Muscle layer of duodenum (tissue), 2 donors: Measurements from ENCODE around the gene CFAP46.

ENCODE experiments used
- H3K27ac ChIP-seq: one replicate; pipeline ENCODE4 v1.7.0; 2013; ENCODE audit warnings: mild to moderate bottlenecking, low read length
- H3K27me3 ChIP-seq: one replicate; pipeline ENCODE4 v1.7.0; 2013; ENCODE audit warnings: low read depth, mild to moderate bottlenecking, control low read depth, low read length
- H3K36me3 ChIP-seq, 2 donors: one replicate each; pipeline ENCODE4 v1.7.0; 2013; ENCODE audit warnings: low read length in 2 of 2, control low read depth in 1 of 2, mild to moderate bottlenecking in 1 of 2; ENCODE audit not compliant: insufficient read depth in 2 of 2, control insufficient read depth in 1 of 2
- H3K4me1 ChIP-seq, 2 donors: one replicate each; pipeline ENCODE4 v1.7.0; 2013; ENCODE audit warnings: low read length in 2 of 2, mild to moderate bottlenecking in 2 of 2, control low read depth in 1 of 2, moderate library complexity in 1 of 2; ENCODE audit not compliant: insufficient read depth in 2 of 2, control insufficient read depth in 1 of 2
- H3K4me3 ChIP-seq, 2 donors: one replicate each; pipeline ENCODE4 v1.7.0; 2013; ENCODE audit warnings: low read length in 2 of 2, low read depth in 1 of 2, mild to moderate bottlenecking in 1 of 2
- H3K9me3 ChIP-seq, 2 donors: one replicate each; pipeline ENCODE4 v1.7.0; 2013; ENCODE audit warnings: low read length in 2 of 2, control low read depth in 1 of 2, mild to moderate bottlenecking in 1 of 2; ENCODE audit not compliant: control insufficient read depth in 1 of 2
- donor health status: healthy.

CFAP46 gene

DNA sequence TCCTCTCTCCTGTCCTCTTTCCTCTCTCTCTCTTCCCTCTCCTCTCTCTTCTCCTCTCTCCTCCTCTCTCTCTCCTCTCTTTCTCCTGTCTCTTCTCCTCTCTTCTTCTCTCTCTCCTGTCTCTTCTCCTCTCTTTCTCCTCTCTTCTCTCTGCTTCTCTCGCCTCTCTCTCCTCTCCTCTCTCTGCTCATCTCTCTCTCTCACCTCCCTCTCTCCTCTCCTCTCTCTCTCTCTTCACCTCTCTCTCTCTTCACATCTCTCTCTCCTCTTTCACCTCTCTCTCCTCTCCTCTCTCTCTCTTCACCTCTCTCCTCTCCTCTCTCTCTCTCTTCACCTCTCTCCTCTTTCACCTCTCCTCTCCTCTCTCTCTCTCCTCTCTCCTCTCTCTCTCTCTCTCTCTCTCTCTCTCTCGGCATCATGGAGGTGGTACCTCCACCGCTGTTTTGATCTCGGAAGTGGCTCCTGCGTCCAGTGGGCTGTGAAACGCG is 30.1 kb downstream of the CFAP46 start:
- Histone ChIP-seq H3K4me1 (no peaks in the 10 kb centered on the region), H3K36me3 (no peaks in the 10 kb centered on the region), H3K27me3 (no peaks in the 10 kb centered on the region), H3K9me3 (no peaks in the 10 kb centered on the region), H3K4me3 (no peak overlapping the region), H3K27ac (no peak overlapping the region)

DNA sequence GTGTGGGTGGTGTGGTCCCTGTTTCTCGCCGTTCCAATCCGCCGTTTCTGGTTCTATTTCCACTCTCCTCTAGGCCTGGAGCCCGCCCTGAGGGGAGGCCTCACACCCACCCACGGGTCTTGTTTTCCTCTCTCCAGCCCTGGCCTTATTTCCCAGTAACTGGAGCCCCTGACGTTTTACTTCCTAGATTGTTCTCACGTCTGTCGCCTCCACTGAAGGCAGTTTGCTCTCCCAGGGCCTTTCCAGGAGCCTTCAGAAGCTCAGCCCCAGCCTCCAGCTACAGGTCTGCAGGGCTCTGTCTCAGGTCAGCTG is 30.6 kb downstream of the CFAP46 start:
- Histone ChIP-seq H3K27me3 (no peaks in the 10 kb centered on the region), H3K4me1 (no peaks in the 10 kb centered on the region), H3K9me3 (peaks cover 0 to 2% of the 10 kb centered on the region in 2 donors), H3K36me3 (no peaks in the 10 kb centered on the region), H3K4me3 (no peak overlapping the region), H3K27ac (no peak overlapping the region)

DNA sequence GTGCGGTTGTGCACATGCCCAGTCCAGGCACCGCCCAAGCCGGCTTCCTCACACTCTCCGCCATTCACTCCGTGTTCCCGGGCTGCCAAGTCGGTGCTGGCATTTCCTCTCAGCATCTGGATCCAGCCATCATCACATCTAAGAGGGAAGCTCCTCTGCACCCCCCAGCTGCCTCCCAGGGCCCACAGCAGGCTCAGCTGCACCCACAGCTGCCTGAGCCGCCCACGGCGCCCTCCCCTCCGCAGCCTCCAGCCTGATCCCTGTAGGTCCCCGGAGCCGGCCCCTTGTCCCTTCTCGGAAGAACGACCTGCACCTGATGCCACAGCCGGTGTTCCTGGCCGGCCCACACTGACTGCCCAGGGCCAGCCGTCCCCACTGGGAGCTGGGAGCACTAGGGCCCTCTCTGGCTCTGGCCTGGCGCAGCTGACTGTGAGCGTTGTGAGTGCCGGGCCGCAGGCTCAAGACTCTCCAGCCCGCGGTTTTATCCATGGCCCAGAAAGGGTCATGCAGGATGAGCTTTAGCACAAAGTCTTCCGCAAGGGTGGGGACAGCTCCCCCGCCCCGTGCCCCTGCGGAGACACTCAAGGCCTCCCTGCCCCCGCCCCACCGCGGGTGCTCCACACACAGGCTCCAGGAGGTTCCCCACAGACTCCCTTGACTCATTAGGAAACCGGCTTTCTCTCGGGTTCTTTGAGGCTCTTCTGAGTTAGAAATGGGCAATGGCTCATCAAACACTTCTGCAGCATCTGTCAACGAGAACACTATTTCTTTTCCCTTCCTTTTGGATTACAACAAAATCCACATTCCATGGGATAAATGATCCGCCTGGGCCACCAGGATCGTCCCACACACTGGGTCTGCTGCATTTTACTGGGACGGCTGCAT is 31.2 kb downstream of the CFAP46 start:
- H3K9me3 ChIP-seq, result peaks cover 0 to 3% of the 10 kb centered on the region in 2 donors
- no peaks in the 10 kb centered on the region for H3K4me1 ChIP-seq
- H3K27ac ChIP-seq, result no peak overlapping the region
- no peaks in the 10 kb centered on the region for H3K36me3 ChIP-seq
- H3K4me3 ChIP-seq, result no peak overlapping the region
- H3K27me3 ChIP-seq, result no peaks in the 10 kb centered on the region

DNA sequence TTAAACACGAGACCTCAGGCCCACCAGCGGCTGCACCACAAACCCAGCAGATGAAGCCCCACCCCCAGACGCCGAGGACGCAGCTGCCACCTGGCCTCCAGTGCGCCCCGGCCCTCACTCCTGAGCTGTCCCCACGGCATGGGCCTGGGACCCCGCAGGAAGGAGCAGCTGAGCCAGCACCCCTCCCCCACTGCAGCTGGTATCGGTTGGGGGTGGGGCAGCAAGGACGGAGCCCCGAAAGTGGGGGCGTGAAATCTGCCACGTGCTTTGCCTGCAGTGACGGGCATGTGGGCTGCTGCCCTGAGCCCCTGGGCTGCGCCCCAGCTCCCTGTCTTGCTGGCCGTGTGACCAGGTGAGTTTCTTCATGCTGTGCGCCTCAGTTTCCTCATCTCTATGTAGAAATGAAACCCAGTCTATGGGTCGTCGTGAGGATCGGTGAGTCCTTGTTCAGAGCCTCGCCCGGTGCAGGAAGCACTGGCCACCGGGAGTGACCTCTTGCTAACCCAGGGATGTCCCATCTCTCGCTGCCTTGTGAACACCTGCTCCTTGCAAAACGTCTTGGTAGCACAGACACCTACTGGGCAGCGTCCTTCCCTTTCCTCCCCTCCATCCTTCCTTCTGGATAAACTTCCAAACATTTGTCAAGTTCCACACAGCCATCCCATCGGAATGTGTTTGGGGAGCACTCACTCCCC is 32.0 kb downstream of the CFAP46 start:
- Histone ChIP-seq H3K36me3 (no peaks in the 10 kb centered on the region), H3K9me3 (peaks cover 0 to 3% of the 10 kb centered on the region in 2 donors), H3K27ac (no peak overlapping the region), H3K4me3 (no peak overlapping the region), H3K27me3 (no peaks in the 10 kb centered on the region), H3K4me1 (no peaks in the 10 kb centered on the region)

DNA sequence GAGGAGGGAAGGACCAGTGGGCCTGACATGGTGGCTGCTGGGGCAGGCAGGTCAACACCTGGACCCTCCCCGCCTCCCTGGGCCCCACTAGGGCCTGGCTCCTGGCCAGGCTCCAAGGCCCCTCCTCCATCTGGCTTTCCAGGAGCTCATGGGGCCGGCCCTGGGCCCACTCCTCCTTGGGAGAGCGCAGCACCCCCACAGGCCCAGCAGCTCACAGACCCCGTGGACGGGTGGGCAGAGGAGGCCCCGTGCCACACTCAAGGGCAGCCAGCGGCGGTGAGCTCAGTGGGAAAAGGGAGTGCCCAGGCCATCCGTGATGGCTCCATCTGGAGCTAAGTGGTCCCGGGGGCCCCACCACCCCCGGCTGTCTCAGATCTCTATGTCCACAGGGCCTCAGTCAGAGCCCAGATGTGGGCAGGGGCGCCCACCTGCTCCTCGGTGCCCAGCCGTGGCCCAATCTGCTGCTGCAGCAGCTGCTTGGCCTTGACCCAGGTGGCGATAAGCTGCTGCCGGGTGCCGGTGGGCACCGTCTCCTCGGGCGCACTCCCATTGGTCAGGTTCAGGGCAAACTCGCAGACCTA is 32.8 kb downstream of the CFAP46 start:
- no peaks in the 10 kb centered on the region for H3K36me3 ChIP-seq
- no peak overlapping the region for H3K4me3 ChIP-seq
- no peaks in the 10 kb centered on the region for H3K4me1 ChIP-seq
- H3K27ac ChIP-seq, result no peak overlapping the region
- peaks cover 0 to 5% of the 10 kb centered on the region in 2 donors for H3K9me3 ChIP-seq
- no peaks in the 10 kb centered on the region for H3K27me3 ChIP-seq

DNA sequence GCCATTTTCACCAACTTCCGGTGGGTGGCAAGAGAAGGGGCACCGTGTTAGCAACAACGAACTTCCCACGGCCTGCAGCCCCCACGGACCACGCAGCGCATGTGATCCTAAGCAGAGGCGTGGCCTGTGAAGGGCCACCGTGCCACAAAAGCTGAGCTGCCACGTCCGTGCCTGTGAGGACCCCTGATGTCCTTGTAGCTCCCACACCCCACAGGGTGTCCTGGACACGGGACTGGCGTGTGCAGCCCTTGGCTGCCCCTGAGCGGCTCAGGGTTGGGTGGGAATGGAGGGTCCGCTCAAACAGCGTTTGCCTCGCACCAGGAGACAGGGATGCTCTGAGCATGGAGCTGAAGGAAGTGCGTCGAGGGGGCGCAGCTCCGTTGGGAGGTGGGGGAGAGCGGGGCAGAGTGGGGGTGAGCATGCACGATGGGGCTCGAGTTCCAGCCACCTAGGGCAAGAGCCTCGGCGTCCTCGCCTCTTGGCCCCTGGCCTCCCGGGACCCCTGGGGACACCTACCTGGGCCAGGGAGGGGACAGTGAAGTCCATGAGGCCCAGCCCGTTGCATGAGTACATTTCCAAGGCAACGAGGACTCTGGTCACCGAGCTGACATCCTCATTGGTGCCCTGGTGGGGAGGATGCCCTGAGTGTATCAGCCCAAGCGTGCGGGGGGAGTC is 33.6 kb downstream of the CFAP46 start:
- no peaks in the 10 kb centered on the region for H3K27me3 ChIP-seq
- no peaks in the 10 kb centered on the region for H3K36me3 ChIP-seq
- H3K4me1 ChIP-seq, result no peaks in the 10 kb centered on the region
- no peak overlapping the region for H3K27ac ChIP-seq
- peaks cover 0 to 5% of the 10 kb centered on the region in 2 donors for H3K9me3 ChIP-seq
- H3K4me3 ChIP-seq, result no peak overlapping the region

DNA sequence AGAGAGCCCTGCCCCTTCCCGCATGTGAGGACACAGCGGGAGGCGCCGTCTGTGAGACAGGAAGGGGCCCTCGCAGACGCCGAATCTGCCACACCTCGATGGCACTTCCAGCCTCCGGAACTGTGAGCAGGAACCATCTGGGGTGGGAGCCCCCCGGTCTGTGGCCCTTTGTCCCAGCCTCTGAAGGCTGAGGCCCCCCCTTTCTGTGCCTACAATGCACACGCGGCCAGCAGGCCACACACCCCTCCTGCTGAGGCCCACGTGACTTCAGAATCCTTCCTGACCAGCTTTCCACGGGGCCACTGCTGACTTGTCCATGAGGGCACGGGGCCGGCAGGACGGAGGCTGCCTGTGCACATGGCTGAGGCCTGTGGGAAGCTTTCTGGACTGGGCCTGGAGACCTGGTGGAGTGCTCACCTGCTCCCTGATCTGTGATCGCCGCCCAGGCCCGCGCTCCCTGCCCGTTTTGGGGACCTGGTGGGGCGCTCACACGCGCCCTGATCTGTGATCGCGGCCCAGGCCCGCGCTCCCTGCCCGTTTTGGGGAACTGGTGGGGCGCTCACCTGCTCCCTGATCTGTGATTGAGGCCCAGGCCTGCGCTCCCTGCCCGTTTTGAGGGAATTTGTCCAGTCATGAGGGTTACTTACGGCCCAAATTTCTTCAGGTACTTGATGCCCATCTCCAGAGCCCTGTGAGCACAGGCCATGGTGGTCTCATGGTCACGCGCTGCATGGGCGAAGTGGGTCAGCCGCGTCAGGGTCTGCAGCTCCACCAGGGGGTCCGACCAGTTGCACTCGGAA is 34.3 kb downstream of the CFAP46 start:
- Histone ChIP-seq H3K4me3 (no peak overlapping the region), H3K27me3 (no peaks in the 10 kb centered on the region), H3K36me3 (no peaks in the 10 kb centered on the region), H3K27ac (no peak overlapping the region), H3K9me3 (peaks cover 0 to 5% of the 10 kb centered on the region in 2 donors), H3K4me1 (no peaks in the 10 kb centered on the region)

DNA sequence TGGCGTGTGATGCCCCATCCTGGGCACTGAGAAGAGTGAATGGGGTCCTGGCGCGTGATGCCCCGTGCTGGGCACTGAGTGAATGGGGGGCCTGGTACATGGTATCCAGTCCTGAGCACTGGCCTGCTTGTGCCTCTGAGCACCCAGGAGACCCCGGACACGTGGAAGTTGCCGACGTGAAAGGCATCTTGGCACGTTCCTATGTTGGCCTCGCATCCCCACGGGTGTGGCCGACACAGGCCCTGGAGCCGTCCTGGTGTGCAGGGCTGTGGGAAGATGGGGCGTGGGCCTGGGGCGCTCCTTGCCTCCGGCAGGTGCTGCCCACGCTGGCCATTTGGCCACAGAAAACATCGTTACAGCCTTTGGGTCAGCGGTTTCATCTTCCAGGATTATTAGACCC is 35.5 kb downstream of the CFAP46 start:
- H3K27me3 ChIP-seq, result no peaks in the 10 kb centered on the region
- H3K9me3 ChIP-seq, result peaks cover 0 to 5% of the 10 kb centered on the region in 2 donors
- H3K27ac ChIP-seq, result no peak overlapping the region
- H3K4me1 ChIP-seq, result no peaks in the 10 kb centered on the region
- no peaks in the 10 kb centered on the region for H3K36me3 ChIP-seq
- no peak overlapping the region for H3K4me3 ChIP-seq

DNA sequence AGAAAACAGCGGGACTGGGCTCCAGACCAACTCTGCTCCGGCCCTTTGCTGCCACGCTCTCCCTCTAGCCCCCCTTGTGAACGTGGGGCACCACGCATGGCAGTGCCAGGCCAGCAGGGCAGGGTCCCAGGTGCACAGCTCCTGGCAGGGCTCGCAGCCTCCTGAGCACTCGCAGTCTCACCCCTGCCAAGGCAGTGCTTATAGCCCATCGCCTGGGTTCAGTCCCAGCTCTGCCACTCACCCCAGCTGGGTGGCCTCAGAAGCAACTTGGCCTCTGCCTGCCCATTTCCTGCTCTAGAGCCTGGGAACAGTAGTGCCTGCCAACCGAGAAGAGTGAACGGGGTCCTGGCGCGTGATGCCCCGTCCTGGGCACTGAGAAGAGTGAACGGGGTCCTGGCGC is 36.3 kb downstream of the CFAP46 start:
- Histone ChIP-seq H3K4me1 (no peaks in the 10 kb centered on the region), H3K36me3 (no peaks in the 10 kb centered on the region), H3K27me3 (no peaks in the 10 kb centered on the region), H3K9me3 (peaks cover 0 to 10% of the 10 kb centered on the region in 2 donors), H3K4me3 (no peak overlapping the region), H3K27ac (no peak overlapping the region)

DNA sequence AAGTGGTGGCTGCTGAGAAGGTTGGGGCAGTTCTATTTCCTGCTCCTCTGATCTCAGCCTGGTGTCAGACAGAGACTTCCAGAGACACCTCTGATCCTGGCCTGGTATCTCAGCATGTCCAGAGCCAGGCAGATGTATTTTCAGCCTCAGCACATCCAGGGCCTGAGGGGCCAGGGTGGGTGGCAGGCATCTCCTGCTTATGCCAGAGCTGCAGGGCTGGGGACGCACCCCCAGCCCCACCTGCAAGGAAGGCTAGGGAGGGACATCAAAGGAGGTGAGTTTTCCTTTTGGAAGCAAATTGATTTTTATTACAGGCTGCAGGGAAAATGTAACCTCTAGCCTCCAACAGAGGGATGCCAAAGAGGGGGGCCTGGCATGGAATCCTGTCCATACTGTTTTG is 36.7 kb downstream of the CFAP46 start:
- no peaks in the 10 kb centered on the region for H3K4me1 ChIP-seq
- no peak overlapping the region for H3K4me3 ChIP-seq
- no peaks in the 10 kb centered on the region for H3K36me3 ChIP-seq
- peaks cover 0 to 14% of the 10 kb centered on the region in 2 donors for H3K9me3 ChIP-seq
- H3K27ac ChIP-seq, result no peak overlapping the region
- no peaks in the 10 kb centered on the region for H3K27me3 ChIP-seq
